ENCODE measurements around the gene BARHL1. TPM values are rescaled to one million over a fixed set of nuclear protein-coding genes. Genes with fewer than 3 reads are reported as not detected.

The BARHL1 gene
- total RNA-seq, 1 experiment from 2014 or later: not detected

DNA sequence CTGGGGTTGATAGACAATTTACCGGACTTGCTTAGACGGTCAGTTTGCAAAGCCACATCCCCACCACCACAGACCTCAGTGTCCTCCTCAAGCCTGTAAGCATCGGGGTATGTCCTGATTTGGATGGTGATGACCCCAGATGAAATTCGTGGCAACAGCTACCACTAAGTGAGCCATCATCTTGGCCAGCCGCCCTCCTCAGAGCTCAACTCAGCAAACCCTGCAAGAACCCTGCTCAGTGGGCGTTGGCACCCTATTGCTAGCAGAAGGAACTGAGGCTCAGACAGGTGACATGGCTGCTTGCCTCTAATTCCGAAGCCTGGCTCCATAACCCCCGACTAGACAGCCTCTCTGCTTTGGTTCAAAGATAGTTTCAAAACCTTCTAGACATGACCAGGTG, 41.4 kb upstream of the BARHL1 start:
- Histone ChIP-seq H2AFZ (ENCODE audit: low read length) (no peak overlapping the region), H3K27me3 (ENCODE audit: insufficient read depth, low read length) (no peaks in the 10 kb centered on the region), H3K23me2 (ENCODE audit: insufficient read length, low read depth, low read length, poor library complexity, severe bottlenecking) (peaks cover 2% of the 10 kb centered on the region), H4K8ac (replicated peaks; ENCODE audit: insufficient read length, low read depth, low read length) (no peak overlapping the region), H4K91ac (ENCODE audit: insufficient read length, low read depth, low read length) (no peak overlapping the region), H3K56ac (ENCODE audit: insufficient read length, low read depth, low read length) (no peak overlapping the region), H2BK20ac (ENCODE audit: low read depth, low read length, poor library complexity, severe bottlenecking) (no peak overlapping the region), H2BK120ac (ENCODE audit: low read depth, low read length, poor library complexity, severe bottlenecking) (no peak overlapping the region), H3K9me3 (ENCODE audit: control insufficient read depth, low read depth, low read length) (no peaks in the 10 kb centered on the region), H3K79me1 (ENCODE audit: insufficient read depth, low read depth, low read length, poor library complexity, severe bottlenecking) (no peaks in the 10 kb centered on the region), H3K23ac (ENCODE audit: insufficient read length, low read depth, low read length) (no peak overlapping the region), H2BK15ac (ENCODE audit: low read depth, low read length) (no peak overlapping the region), H2BK5ac (ENCODE audit: insufficient read length, low read length) (no peak overlapping the region), H3K14ac (ENCODE audit: insufficient read depth, low read length) (no peak overlapping the region), H3K18ac (ENCODE audit: insufficient read length, low read depth, low read length) (no peak overlapping the region), H3K4ac (ENCODE audit: low read depth, low read length) (no peak overlapping the region), H4K20me1 (ENCODE audit: control insufficient read depth, insufficient read depth, insufficient read length) (no peaks in the 10 kb centered on the region), H3T11ph (ENCODE audit: low read length) (no peak overlapping the region), H3K27ac (ENCODE audit: insufficient read length, low read depth, low read length) (no peak overlapping the region), H3K4me1 (ENCODE audit: insufficient read depth, low read length) (peaks cover 4% of the 10 kb centered on the region; the same call in 1 of the 2 replicates), H2BK12ac (ENCODE audit: insufficient read length, low read depth, low read length) (no peak overlapping the region), H2AK5ac (ENCODE audit: insufficient read length, low read length) (no peak overlapping the region), H3K79me2 (ENCODE audit: insufficient read depth, low read length) (no peaks in the 10 kb centered on the region), H3K9ac (ENCODE audit: extremely low read depth, insufficient read length, low read length) (no peak overlapping the region), H3K4me2 (ENCODE audit: insufficient read depth, insufficient read length, low read length) (no peak overlapping the region), H4K5ac (ENCODE audit: insufficient read length, low read depth, low read length) (no peak overlapping the region)
- Mint-ChIP-seq H3K27ac (no peak overlapping the region), H3K36me3 (ENCODE audit: insufficient read depth in 1 of 3, low read depth in 3 of 3) (no peaks in the 10 kb centered on the region), H3K27me3 (ENCODE audit: low read depth) (peaks cover 8% of the 10 kb centered on the region), H3K9me3 (peaks cover 5 to 7% of the 10 kb centered on the region in 2 experiments; a peak in 3 of 5 replicates), H3K4me3 (no peak overlapping the region), H3K4me1 (peaks cover 20 to 24% of the 10 kb centered on the region in 2 experiments)
- DNase-seq: no peak
- WGBS (ENCODE audit: extremely low coverage, insufficient read length, low lambda C conversion rate): no CpG with 5 or more reads among the region's 8 CpGs
- no peak for TF ChIP-seq CTCF (conservative IDR thresholded peaks at IDR 0.05)
